Suprapubic skin (tissue), 4 donors: Measurements from ENCODE around the gene STMP1. TPM values are rescaled to one million over a fixed set of nuclear protein-coding genes. Genes with fewer than 3 reads are reported as not detected.

Experiments used
- DNase-seq, 2 donors: peaks; one replicate each; pipeline ENCODE4 v3.0.0-alpha.2; 2019; ENCODE audit warnings: low spot score in 2 of 2
- H3K27ac ChIP-seq: fragments of 200-600 bp; sonication (generic); one replicate; pipeline ENCODE4 v1.5.1; 2019
- H3K27me3 ChIP-seq: fragments of 200-600 bp; sonication (generic); one replicate; pipeline ENCODE4 v1.5.1; 2019
- H3K36me3 ChIP-seq: fragments of 200-600 bp; sonication (generic); one replicate; pipeline ENCODE4 v1.5.1; 2019
- H3K4me1 ChIP-seq: fragments of 200-600 bp; sonication (generic); one replicate; pipeline ENCODE4 v1.5.1; 2019
- H3K4me3 ChIP-seq: fragments of 200-600 bp; sonication (generic); one replicate; pipeline ENCODE4 v1.5.1; 2019; ENCODE audit warnings: mild to moderate bottlenecking
- H3K9me3 ChIP-seq: fragments of 200-600 bp; sonication (generic); one replicate; pipeline ENCODE4 v1.5.1; 2019
- CTCF ChIP-seq, 2 donors: fragments of 200-600 bp in 1 of 2; fragments of 450-650 bp in 1 of 2; sonication (generic) in 1 of 2; IDR thresholded peaks; one replicate each; pipeline ENCODE4 v1.5.1; 2016 to 2019; ENCODE audit warnings: antibody characterized with exemption in 2 of 2, mild to moderate bottlenecking in 1 of 2, moderate library complexity in 1 of 2
- EP300 ChIP-seq: sonication (generic); formaldehyde crosslinking; IDR thresholded peaks from one replicate; pipeline ENCODE4 v1.6.1; 2017; ENCODE audit warnings: antibody characterized with exemption
- POLR2A ChIP-seq, 2 donors: fragments of 450-650 bp; IDR thresholded peaks; one replicate each; pipeline ENCODE4 v1.6.1; 2017; ENCODE audit warnings: antibody characterized with exemption in 2 of 2, mild to moderate bottlenecking in 2 of 2, moderate library complexity in 2 of 2
- POLR2AphosphoS5 ChIP-seq, 3 donors: sonication (generic); formaldehyde crosslinking; IDR thresholded peaks; one replicate each; pipeline ENCODE4 v1.6.1; 2017; ENCODE audit warnings: antibody characterized with exemption in 3 of 3
- WGBS: methylation state at CpG from one replicate; pipeline ENCODE4 v1.1.5; 2018; 5-methylcytosine and 5-hydroxymethylcytosine counted together
- total RNA-seq, 4 donors: library from RNA; depleted of rRNA; stranded (reverse); fragments of >200 nt; gene quantifications; one replicate each; pipeline ENCODE4 v1.1.0, GENCODE V29; 2016

Gene STMP1
- total RNA-seq, 4 donors from 2014 or later = 15.0 to 24.7 (median 16.3) TPM

- peaks cover 21% of the 10 kb centered on the region for H3K4me1 ChIP-seq
- no peak overlapping the region for H3K4me3 ChIP-seq
- peaks cover 4% of the 10 kb centered on the region for H3K36me3 ChIP-seq
- no peaks in the 10 kb centered on the region for H3K27me3 ChIP-seq
- WGBS = 47% methylated on average over 3 of the region's 3 CpGs
- no peaks in the 10 kb centered on the region for H3K9me3 ChIP-seq
- DNase-seq = no peak
- no peak overlapping the region for H3K27ac ChIP-seq
- no peak for TF ChIP-seq POLR2AphosphoS5 (IDR thresholded peaks at IDR 0.05)
- TF ChIP-seq CTCF (IDR thresholded peaks at IDR 0.05) = peak; percentile 72 to 74
Observed at GRCh38 chr7:135672560-135673359, 10.4 kb downstream of the STMP1 start.

GRCh38 chr7:135673360-135673706 is 11.0 kb downstream of the STMP1 start:
- Histone ChIP-seq H3K9me3 (no peaks in the 10 kb centered on the region), H3K4me1 (peaks cover 27% of the 10 kb centered on the region), H3K4me3 (no peak overlapping the region), H3K27ac (no peak overlapping the region), H3K36me3 (peaks cover 4% of the 10 kb centered on the region), H3K27me3 (no peaks in the 10 kb centered on the region)
- DNase-seq = no peak
- no peak for TF ChIP-seq CTCF (IDR thresholded peaks at IDR 0.05)
- no peak for TF ChIP-seq POLR2A (IDR thresholded peaks at IDR 0.05)
- no peak for TF ChIP-seq EP300
- TF ChIP-seq POLR2AphosphoS5 (IDR thresholded peaks at IDR 0.05) = no peak
- 71% methylated on average over 6 of the region's 6 CpGs for WGBS

GRCh38 chr7:135678612-135679575 is 16.6 kb downstream of the STMP1 start:
- WGBS = 63% methylated on average over 4 of the region's 4 CpGs
- Histone ChIP-seq H3K27me3 (no peaks in the 10 kb centered on the region), H3K36me3 (peaks cover 4% of the 10 kb centered on the region), H3K4me3 (no peak overlapping the region), H3K9me3 (no peaks in the 10 kb centered on the region), H3K4me1 (peaks cover 33% of the 10 kb centered on the region), H3K27ac (no peak overlapping the region)
- TF ChIP-seq POLR2AphosphoS5 (IDR thresholded peaks at IDR 0.05) (no peak), EP300 (no peak), POLR2A (IDR thresholded peaks at IDR 0.05) (no peak), CTCF (IDR thresholded peaks at IDR 0.05) (no peak)
- no peak for DNase-seq

- Histone ChIP-seq H3K27ac (no peak overlapping the region), H3K4me1 (peaks cover 35% of the 10 kb centered on the region), H3K27me3 (no peaks in the 10 kb centered on the region), H3K4me3 (no peak overlapping the region), H3K9me3 (no peaks in the 10 kb centered on the region), H3K36me3 (peaks cover 6% of the 10 kb centered on the region)
- no peak for DNase-seq
- TF ChIP-seq POLR2AphosphoS5 (IDR thresholded peaks at IDR 0.05) (no peak), EP300 (no peak), POLR2A (IDR thresholded peaks at IDR 0.05) (no peak), CTCF (IDR thresholded peaks at IDR 0.05) (no peak)
- 80% methylated on average over 5 of the region's 5 CpGs for WGBS
Observed at GRCh38 chr7:135681762-135682161, 19.4 kb downstream of the STMP1 start.

- Histone ChIP-seq H3K27ac (no peak overlapping the region), H3K36me3 (peaks cover 6% of the 10 kb centered on the region), H3K9me3 (no peaks in the 10 kb centered on the region), H3K4me3 (no peak overlapping the region), H3K4me1 (peaks cover 35% of the 10 kb centered on the region), H3K27me3 (no peaks in the 10 kb centered on the region)
- WGBS = 71% methylated on average over 3 of the region's 3 CpGs
- no peak for TF ChIP-seq EP300
- no peak for TF ChIP-seq POLR2AphosphoS5 (IDR thresholded peaks at IDR 0.05)
- TF ChIP-seq CTCF (IDR thresholded peaks at IDR 0.05) = no peak
- DNase-seq = no peak
Observed at GRCh38 chr7:135682191-135682590, 19.9 kb downstream of the STMP1 start.
